Right lobe of liver (tissue), 6 donors: ENCODE data around the gene PRKN. TPM values are rescaled to one million over a fixed set of nuclear protein-coding genes. Genes with fewer than 3 reads are reported as not detected.

ENCODE experiments used
- ATAC-seq, 4 donors: fragments of 200-7000 bp; cut with Tn5 transposase; one replicate each; pipeline ENCODE4 v1.9.1; 2020; ENCODE audit warnings: mild to moderate bottlenecking in 4 of 4, moderate library complexity in 4 of 4
- DNase-seq, 3 donors: peaks; one replicate each; pipeline ENCODE4 v3.0.0-alpha.2; 2020
- H3K27ac ChIP-seq, 3 donors: fragments of 200-600 bp; one replicate each; pipeline ENCODE4 v1.8.0; 2022
- H3K27me3 ChIP-seq, 2 donors: fragments of 200-600 bp; one replicate each; pipeline ENCODE4 v1.8.0; 2022
- H3K36me3 ChIP-seq, 4 donors: fragments of 200-600 bp; sonication (generic) in 1 of 4; one replicate each; pipeline versions ENCODE4 v1.5.1 to v1.8.0; 2017 to 2022; ENCODE audit warnings: control low read depth in 1 of 4
- H3K4me1 ChIP-seq, 4 donors: fragments of 200-600 bp; sonication (generic) in 1 of 4; one replicate each; pipeline versions ENCODE4 v1.5.1 to v1.8.0; 2017 to 2022; ENCODE audit warnings: control low read depth in 1 of 4
- H3K4me3 ChIP-seq, 3 donors: fragments of 200-600 bp; one replicate each; pipeline ENCODE4 v1.8.0; 2022
- H3K9me3 ChIP-seq, 4 donors: fragments of 200-600 bp; sonication (generic) in 1 of 4; one replicate each; pipeline versions ENCODE4 v1.5.1 to v1.8.0; 2017 to 2022; ENCODE audit warnings: control low read depth in 1 of 4
- POLR2A ChIP-seq: fragments of 450-650 bp; IDR thresholded peaks from one replicate; pipeline ENCODE4 v1.6.1; 2017; ENCODE audit warnings: antibody characterized with exemption, mild to moderate bottlenecking
- WGBS: methylation state at CpG from one replicate; pipeline ENCODE4 v1.1.6; 2018; ENCODE audit warnings: low coverage, low lambda C conversion rate; ENCODE audit not compliant: insufficient coverage; ENCODE audit errors: missing lambda C conversion rate; 5-methylcytosine and 5-hydroxymethylcytosine counted together
- intact Hi-C, 2 donors: fragments of 100-400 bp; cut with DNase I; formaldehyde crosslinking; loops; one replicate each; pipeline versions ENCODE4 v1.11.2 to v1.14.1; 2022
- total RNA-seq, 6 experiments: library from RNA; depleted of rRNA in 2 of 6; stranded (reverse); fragments of >200 nt in 2 of 6; fragmentation: NEBNext Ultra II Directional in 3 of 6; extraction: Animal tissue kit (Norgen Biotek cat#: 25700) in 3 of 6; gene quantifications; one replicate each; pipeline versions ENCODE4 v1.1.0 to v1.2.4, GENCODE V29; 2016 to 2023
- TF ChIP-seq, protein P1 (sequence below), 4 donors: fragments of 200-600 bp in 3 of 4; fragments of 450-650 bp in 1 of 4; IDR thresholded peaks; one replicate each; pipeline versions ENCODE4 v1.5.1 to v1.8.0; 2016 to 2022; ENCODE audit warnings: antibody characterized with exemption in 4 of 4, mild to moderate bottlenecking in 2 of 4
- donor health status: DM: no; HTN: yes; CAD: no.
- donor health status: DM: no; HTN: no; CAD: no.
- donor health status: DM: no; HTN: no; CAD: no.
- donor health status: DM: no; HTN: yes; CAD: no.
- donor health status: DM: no; HTN: yes; CAD: no.

The PRKN gene
- total RNA-seq, 6 experiments from 2014 or later: 1.1 to 3.7 (median 2.2) TPM

DNA sequence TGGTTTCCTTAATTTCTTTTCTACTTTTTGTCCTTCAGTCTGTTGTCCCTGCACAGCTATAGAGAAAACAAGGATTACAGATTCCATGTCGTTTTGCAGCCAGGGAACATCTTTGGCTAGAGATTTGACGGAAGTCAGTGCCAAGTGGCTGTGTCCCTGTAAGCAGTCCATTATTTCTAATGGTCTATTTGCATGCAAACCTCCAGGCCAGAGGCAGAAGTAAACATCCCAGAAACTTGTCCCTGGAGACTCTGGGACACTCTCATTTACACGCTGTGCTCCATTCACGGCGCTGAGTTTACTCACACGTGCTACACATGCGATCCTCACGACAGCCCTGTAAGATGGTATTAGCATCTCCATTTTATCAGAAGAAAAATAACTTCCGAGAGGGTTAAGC lies 355.5 kb downstream of the PRKN start:
- Histone ChIP-seq H3K36me3 (no peaks in the 10 kb centered on the region), H3K4me3 (peak overlapping the region in 1 of 3 donors; percentile 12), H3K4me1 (peaks cover 0 to 24% (median 4%) of the 10 kb centered on the region in 4 donors), H3K27ac (no peak overlapping the region), H3K9me3 (no peaks in the 10 kb centered on the region), H3K27me3 (no peaks in the 10 kb centered on the region)
- ATAC-seq (peak in 3 of 4 donors; percentile 48 to 74 (median 63)), DNase-seq (peak in 1 of 3 donors; percentile 61)
- 37% methylated on average over 9 of the region's 9 CpGs for WGBS
- no peak for TF ChIP-seq POLR2A
- TF ChIP-seq, protein P1, sequence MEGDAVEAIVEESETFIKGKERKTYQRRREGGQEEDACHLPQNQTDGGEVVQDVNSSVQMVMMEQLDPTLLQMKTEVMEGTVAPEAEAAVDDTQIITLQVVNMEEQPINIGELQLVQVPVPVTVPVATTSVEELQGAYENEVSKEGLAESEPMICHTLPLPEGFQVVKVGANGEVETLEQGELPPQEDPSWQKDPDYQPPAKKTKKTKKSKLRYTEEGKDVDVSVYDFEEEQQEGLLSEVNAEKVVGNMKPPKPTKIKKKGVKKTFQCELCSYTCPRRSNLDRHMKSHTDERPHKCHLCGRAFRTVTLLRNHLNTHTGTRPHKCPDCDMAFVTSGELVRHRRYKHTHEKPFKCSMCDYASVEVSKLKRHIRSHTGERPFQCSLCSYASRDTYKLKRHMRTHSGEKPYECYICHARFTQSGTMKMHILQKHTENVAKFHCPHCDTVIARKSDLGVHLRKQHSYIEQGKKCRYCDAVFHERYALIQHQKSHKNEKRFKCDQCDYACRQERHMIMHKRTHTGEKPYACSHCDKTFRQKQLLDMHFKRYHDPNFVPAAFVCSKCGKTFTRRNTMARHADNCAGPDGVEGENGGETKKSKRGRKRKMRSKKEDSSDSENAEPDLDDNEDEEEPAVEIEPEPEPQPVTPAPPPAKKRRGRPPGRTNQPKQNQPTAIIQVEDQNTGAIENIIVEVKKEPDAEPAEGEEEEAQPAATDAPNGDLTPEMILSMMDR (IDR thresholded peaks at IDR 0.05): no peak
- intact Hi-C loops: no loop called here

DNA sequence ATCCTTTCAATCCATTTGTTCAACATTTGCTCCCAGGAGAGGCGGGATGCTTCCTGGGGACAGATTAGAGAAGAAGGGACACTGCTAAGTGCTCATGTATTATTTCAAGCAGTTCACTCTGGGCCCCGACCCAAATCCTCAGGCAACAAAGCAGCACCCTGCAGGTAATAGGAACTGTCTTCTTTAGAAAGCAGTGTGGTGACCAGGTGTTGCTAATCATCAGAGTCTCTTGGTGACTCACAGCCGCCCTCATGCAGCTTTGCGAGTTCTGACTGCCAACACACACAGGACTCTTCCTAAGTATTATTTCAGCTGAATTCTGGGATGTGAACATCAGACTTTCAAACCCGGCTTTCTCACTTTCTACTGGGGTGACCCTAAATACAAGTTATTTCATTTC lies 356.4 kb downstream of the PRKN start:
- no peaks in the 10 kb centered on the region for H3K27me3 ChIP-seq
- peaks cover 0 to 24% (median 4%) of the 10 kb centered on the region in 4 donors for H3K4me1 ChIP-seq
- DNase-seq (no peak), ATAC-seq (no peak)
- TF ChIP-seq, protein P1 (IDR thresholded peaks at IDR 0.05): no peak
- intact Hi-C loops: no loop called here
- H3K36me3 ChIP-seq: no peaks in the 10 kb centered on the region
- 92% methylated on average over 5 of the region's 5 CpGs for WGBS
- no peaks in the 10 kb centered on the region for H3K9me3 ChIP-seq
- no peak overlapping the region for H3K4me3 ChIP-seq
- H3K27ac ChIP-seq: no peak overlapping the region

DNA sequence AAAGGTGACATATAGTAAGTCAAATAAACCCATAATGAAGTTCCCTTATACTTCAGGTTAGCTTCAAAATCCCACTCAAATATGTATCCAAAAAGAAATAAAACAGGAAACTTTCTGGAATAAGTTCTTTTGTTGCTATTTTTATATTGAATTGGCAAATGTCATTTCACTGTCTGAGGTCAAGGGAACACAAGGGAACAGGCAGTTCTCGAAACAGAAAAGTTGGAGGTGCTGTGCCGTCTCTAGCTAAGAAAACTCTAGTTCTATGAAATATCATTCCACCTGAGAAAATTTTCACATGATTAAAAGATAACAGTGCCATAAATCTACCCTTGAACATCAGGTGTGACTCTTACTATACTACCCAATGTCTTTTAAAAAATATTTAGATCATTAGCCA lies 358.5 kb downstream of the PRKN start:
- H3K36me3 ChIP-seq: no peaks in the 10 kb centered on the region
- ATAC-seq: no peak

DNA sequence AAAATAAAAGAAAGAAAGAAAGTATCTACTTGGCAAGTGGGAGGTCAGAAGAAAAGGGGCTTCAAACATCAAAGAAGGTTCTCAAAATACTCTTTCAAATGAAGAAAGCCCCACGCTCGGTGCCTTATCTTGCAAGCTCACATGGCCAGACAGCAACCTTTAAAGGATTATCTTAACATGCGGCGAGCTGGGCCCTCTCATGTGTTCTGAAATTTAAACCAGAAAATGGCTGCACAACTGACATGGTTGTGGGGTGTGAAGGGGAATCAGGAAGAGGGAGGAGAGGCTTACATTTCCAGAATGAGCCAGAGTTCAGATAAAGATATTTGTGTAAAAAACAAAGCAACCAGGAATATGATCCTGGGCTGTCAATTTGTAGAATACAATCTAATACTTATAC lies 363.1 kb downstream of the PRKN start:
- ATAC-seq (no peak), DNase-seq (no peak)
- H3K36me3 ChIP-seq: no peaks in the 10 kb centered on the region
- TF ChIP-seq POLR2A: no peak
- H3K4me1 ChIP-seq: no peaks in the 10 kb centered on the region
- intact Hi-C loops: no loop called here
- H3K27ac ChIP-seq: no peak overlapping the region
- no peak overlapping the region for H3K4me3 ChIP-seq
- no peaks in the 10 kb centered on the region for H3K27me3 ChIP-seq
- WGBS: 74% methylated on average over 4 of the region's 4 CpGs
- H3K9me3 ChIP-seq: no peaks in the 10 kb centered on the region

More for the DNA sequence above, 358.5 kb downstream of the PRKN start:
- H3K4me3 ChIP-seq: no peak overlapping the region
- DNase-seq: no peak
- intact Hi-C loops: no loop called here
- H3K4me1 ChIP-seq: peaks cover 0 to 21% (median 4%) of the 10 kb centered on the region in 4 donors
- 74% methylated on average over 2 of the region's 2 CpGs for WGBS
- no peaks in the 10 kb centered on the region for H3K27me3 ChIP-seq
- H3K9me3 ChIP-seq: no peaks in the 10 kb centered on the region
- TF ChIP-seq, protein P1 (IDR thresholded peaks at IDR 0.05): no peak
- TF ChIP-seq POLR2A: no peak
- H3K27ac ChIP-seq: no peak overlapping the region

DNA sequence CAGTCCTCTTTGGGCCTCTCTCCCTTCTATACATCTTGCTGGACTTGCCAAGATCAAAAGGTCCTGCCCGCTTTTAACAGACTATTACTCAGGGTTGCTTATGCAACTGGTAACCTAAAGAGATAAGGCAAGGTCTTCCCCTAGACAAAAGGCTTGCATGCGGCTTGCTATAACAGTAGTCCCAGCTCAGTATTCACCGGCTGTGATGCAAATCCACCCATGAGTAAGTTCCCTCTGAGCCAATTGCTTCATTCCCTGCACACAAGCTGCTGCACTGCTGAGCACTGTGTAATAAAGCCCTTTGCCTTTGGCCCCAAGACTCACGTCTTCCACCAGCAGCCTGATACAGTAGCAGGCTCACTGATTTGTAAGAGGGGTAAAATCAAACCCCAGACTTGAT lies 363.8 kb downstream of the PRKN start:
- no peaks in the 10 kb centered on the region for H3K27me3 ChIP-seq
- no peak for DNase-seq
- no peaks in the 10 kb centered on the region for H3K9me3 ChIP-seq
- intact Hi-C loops: no loop called here
- no peaks in the 10 kb centered on the region for H3K4me1 ChIP-seq
- H3K36me3 ChIP-seq: no peaks in the 10 kb centered on the region
- WGBS: 77% methylated on average over 4 of the region's 4 CpGs
- TF ChIP-seq, protein P1 (IDR thresholded peaks at IDR 0.05): no peak
- no peak for TF ChIP-seq POLR2A
- H3K27ac ChIP-seq: no peak overlapping the region
- H3K4me3 ChIP-seq: no peak overlapping the region
- ATAC-seq: no peak
